ENCODE measurements around the gene THUMPD1.

DNA sequence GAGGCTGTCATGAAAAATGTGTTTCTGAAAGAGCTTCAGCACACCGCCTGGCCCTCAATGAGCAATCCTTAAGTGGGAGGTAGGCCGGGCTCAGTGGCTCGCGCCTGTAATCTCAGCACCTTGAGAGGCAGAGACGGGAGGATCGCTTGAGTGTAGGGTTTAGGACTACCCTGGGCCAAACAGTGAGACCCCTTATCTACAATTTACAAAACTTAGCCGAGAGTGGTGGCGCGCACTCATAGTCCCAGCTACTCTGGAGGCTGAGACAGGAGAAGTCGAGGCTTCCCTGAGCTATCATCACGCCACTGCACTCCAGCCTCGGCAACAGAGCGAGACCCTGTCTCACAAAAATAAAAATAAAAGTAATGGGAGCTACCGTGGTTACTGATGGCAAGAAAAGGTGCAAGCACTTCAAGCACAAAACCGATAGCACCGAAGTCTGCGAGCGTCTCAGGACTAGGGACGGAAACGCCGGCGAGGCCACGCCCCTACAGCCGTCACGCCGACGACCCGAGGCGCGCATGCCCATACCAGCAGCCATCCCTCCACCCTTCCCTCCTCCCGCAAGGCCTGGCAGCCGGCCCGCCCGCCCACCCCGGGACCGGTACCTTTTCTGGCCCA lies 607 bp downstream of the THUMPD1 start:
- TF ChIP-seq, protein P1, sequence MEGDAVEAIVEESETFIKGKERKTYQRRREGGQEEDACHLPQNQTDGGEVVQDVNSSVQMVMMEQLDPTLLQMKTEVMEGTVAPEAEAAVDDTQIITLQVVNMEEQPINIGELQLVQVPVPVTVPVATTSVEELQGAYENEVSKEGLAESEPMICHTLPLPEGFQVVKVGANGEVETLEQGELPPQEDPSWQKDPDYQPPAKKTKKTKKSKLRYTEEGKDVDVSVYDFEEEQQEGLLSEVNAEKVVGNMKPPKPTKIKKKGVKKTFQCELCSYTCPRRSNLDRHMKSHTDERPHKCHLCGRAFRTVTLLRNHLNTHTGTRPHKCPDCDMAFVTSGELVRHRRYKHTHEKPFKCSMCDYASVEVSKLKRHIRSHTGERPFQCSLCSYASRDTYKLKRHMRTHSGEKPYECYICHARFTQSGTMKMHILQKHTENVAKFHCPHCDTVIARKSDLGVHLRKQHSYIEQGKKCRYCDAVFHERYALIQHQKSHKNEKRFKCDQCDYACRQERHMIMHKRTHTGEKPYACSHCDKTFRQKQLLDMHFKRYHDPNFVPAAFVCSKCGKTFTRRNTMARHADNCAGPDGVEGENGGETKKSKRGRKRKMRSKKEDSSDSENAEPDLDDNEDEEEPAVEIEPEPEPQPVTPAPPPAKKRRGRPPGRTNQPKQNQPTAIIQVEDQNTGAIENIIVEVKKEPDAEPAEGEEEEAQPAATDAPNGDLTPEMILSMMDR (IDR thresholded peaks at IDR 0.05), result no peak
- no peak for TF ChIP-seq POLR2A (IDR thresholded peaks at IDR 0.05)

Data from heart left ventricle (tissue), 13 donors.